GM18507 (cell line): ENCODE results near the gene UNC13C.

ENCODE experiments used
- DNase-seq: peaks from one replicate; pipeline ENCODE4 v3.0.0; 2011; ENCODE audit warnings: low read depth; ENCODE audit not compliant: insufficient read length; ENCODE audit errors: extremely low spot score
- FAIRE-seq: peaks from 2 replicates; lab custom pipeline; 2011; peaks lifted over from hg19 to GRCh38; lab: Jason Lieb, UNC

The UNC13C gene

DNA sequence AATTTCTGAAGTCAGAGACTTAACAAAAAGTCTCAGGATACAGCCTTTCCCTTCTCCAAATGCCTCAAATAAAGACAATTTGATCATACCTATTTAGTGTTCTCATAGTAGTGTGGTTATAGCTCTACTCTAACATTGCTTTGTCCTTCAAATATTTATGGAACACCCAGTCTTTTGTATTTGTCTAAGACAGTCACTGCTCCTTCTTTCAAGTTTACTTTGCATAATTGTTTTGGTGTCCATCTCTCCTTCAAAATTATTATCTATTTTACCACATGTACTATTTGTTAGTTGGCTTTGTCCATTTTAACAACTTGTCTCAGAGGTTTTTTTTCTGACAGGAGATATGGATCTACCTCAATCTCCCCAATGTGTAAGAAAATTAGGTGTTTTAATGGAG is 118.8 kb downstream of the UNC13C start:
- no peak for FAIRE-seq
- no peak for DNase-seq

DNA sequence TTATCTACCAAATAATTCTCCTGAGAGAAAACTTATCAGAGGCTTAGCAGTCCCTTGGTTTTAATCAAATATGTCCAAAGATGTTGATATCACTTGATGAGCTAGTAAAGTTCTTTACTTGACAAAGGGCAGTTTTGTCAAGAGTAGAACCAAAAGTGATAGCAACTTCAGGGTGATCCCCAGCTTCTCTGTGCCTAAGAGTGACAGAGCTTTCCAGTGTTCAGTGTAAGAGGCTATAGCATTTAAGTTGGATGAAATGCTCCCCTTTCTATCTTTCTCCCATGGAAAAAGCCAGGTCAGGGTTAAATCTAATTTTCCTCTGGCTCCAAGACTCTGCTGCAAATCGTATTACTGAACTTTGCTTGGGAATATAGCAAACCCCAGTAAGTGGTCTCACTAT is 120.8 kb downstream of the UNC13C start:
- FAIRE-seq (no peak), DNase-seq (no peak)

GRCh38 chr15:54101664-54102270 is 123.5 kb downstream of the UNC13C start:
- DNase-seq (no peak), FAIRE-seq (no peak)

- FAIRE-seq (no peak), DNase-seq (no peak)
Measured at GRCh38 chr15:54102704-54103103, 124.5 kb downstream of the UNC13C start.

DNA sequence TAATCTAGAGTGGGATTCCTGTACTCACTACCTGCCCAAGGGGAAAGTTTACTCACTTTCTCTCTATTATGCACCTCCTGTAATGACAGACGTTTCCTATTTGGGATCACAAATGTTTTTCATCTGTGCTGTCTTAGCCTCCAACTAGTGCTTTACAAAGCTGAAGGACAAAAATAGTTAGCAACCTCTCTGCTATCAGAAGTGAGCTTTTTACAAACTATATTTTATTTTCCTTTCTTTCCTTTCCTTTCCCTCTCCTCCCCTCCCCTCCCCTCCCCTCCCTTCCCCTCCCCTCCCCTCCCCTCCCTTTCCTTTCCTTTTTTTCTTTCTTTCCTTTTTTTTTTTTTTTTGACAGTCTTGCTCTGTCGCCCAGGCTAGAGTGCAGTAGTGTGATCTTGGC is 130.8 kb downstream of the UNC13C start:
- DNase-seq: no peak
- FAIRE-seq: no peak

DNA sequence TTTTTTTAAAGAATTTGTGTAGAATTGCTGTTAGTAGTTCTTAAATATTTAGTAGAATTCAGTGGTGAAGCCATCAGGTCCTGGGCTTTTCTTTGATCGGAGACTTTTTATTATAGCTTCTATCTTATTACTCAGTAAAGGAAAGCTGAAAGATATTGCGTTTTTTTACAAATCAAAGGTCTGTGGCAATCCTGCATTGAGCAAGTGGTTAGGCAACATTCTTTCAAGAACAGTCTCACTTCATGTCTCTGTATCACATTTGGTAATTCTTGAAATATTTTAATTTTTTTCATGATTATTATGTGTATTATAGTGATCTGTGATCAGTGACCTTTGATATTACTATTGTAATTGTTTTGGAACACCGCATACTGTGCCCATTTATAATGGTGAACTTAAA is 140.8 kb downstream of the UNC13C start:
- FAIRE-seq (no peak), DNase-seq (no peak)

DNA sequence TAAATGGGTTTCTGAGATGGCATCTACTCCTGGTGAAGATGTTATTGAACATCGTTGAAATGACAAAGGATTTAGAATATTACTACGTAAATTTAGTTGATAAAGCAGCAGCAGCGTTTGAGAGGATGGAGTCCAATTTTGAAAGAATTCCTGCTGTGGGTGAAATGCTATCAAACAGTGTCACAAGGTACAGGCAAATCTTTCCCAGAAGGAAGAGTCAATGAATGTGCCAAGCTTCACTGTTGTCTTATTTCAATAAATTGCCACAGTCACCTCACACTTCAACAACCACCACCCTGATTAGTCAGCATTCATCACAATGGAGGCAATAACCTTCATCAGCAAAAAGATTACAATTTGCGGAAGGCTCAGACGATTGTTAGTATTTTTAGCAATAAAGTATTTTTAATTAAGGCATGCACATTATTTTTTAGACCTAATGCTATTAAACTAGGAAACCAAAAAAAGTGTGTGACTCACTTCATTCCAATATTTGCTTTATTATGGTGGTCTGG is 142.8 kb downstream of the UNC13C start:
- FAIRE-seq (no peak), DNase-seq (no peak)

- FAIRE-seq (no peak), DNase-seq (no peak)
Measured at GRCh38 chr15:54127574-54127973, 149.3 kb downstream of the UNC13C start.

GRCh38 chr15:54131410-54131809 is 153.2 kb downstream of the UNC13C start:
- DNase-seq: no peak

DNA sequence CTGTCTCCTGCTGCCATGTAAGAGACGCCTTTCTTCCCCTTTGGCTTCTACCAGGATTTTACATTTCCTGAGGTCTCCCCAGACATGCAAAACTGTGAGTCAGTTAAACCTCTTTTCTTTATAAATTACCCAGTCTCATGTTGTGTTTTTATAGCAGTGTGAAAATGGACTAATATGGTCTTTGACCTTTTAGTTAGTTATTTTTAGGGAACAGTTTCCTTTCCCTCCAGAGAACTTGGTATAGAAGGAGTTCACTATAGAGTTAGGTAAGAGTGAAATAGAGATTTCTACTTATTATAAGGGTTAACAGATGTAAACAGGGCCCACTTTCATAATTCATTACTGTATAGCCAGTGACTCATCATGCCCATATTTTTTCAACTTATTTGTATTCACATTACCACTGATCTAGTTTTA is 170.9 kb downstream of the UNC13C start:
- FAIRE-seq: no peak
- DNase-seq: no peak

More at GRCh38 chr15:54131410-54131809, 153.2 kb downstream of the UNC13C start:
- no peak for FAIRE-seq

- no peak for DNase-seq
- no peak for FAIRE-seq
Measured at GRCh38 chr15:54150255-54150654, 172.0 kb downstream of the UNC13C start.

DNA sequence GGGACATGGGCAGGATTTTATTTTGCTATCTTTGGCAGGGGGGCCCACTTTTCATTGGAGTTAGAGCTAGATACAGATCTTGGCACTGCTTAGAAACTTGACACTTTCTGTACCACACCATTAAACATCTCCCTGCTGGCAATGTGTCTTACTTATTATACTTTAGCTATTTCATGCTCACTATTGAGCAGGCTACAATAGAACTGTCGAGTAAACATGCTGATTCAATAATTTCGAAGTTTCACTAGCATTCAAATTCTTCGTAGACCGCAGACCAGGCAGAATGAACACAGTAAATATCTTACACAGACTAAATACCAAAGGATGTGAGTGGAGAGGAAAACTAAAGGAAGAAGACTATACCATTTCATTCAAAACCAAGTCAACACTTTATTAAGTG is 180.8 kb downstream of the UNC13C start:
- DNase-seq (no peak), FAIRE-seq (no peak)

GRCh38 chr15:54187325-54187724 is 209.1 kb downstream of the UNC13C start:
- DNase-seq (no peak), FAIRE-seq (no peak)

GRCh38 chr15:54197995-54198394 is 219.8 kb downstream of the UNC13C start:
- FAIRE-seq: no peak

GRCh38 chr15:54206586-54207321 is 228.5 kb downstream of the UNC13C start:
- DNase-seq (no peak), FAIRE-seq (no peak)

More at GRCh38 chr15:54197995-54198394, 219.8 kb downstream of the UNC13C start:
- no peak for DNase-seq

- FAIRE-seq (no peak), DNase-seq (no peak)
Measured at GRCh38 chr15:54208786-54209185, 230.5 kb downstream of the UNC13C start.

GRCh38 chr15:54212635-54213034 is 234.4 kb downstream of the UNC13C start:
- FAIRE-seq (no peak), DNase-seq (no peak)

DNA sequence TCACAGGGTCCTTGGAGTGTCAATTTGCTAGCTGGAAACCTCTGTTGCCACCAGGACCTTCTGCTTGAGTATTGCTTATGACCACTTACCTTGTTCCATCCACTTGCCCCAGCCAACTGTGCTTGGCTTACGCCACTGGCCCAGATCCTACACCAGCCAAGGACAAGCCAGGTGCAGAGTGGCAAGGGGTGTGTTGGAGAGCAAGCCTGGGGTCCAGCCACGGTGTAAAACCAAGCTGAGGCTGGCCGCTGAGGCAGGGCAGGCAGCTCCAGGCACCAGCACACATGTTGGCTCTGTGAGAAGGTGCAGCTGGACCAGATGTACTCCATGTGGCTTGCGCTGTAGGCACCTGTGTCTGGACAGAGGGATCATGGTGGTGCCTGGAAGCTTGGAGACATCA is 248.2 kb downstream of the UNC13C start:
- DNase-seq (no peak), FAIRE-seq (no peak)

DNA sequence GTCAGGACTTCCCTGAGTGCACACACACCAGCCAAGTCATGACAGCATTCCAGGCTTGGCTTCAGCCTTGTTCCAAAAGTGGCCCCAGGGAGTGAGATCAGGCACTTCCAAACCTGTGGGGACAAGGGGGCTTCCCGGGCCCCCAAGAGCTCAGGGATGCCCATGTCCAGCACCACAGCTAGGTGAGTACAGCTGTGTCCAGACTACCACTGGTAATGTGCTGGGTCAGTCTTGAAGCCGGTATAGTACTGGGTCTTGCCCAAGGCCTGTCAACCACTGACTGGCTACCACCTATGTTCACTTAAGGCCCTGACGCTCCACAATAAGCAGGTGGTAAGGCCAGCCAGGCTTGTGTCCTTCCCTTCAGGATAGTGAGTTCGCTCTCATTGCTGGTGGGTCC is 249.3 kb downstream of the UNC13C start:
- FAIRE-seq (no peak), DNase-seq (no peak)

DNA sequence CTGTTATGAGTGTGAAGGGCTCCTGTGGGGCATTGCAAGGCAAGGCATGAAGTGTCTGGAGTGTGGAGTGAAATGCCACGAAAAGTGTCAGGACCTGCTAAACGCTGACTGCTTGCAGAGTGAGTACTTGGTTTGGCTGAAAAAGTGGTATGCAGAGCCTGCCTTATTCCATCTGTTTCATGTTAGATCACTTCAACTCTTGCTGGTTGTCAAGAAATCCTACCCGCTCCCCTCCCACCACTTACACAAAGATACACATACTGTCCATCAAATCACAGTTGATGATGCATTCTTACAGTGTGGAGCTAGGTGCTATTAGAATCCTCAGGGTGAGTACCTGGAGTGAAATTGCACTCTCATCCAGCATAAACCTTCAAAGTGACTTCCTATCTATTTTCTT is 272.1 kb downstream of the UNC13C start:
- DNase-seq (no peak), FAIRE-seq (no peak)

DNA sequence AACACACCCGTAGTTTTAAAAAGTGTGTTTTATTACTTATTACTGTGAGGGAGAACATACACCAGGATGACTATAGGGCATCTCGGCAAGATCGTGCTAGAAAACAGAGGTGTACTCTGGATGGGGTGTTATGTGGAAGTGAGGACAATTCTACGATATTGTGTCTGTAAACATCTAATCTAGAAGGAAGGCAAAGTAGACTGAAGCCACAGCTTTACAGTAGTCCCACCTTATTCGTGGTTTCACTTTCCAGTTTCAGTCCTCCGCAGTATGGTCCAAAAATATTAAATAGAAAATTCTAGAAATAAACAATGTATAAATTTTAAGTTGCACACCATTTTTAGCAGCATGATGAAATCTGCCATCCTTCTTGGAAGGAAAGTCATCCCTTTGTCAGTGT is 277.9 kb downstream of the UNC13C start:
- FAIRE-seq: no peak
- no peak for DNase-seq
